Breast epithelium (tissue), 3 donors: ENCODE results near the gene PITPNM3.

Experiments
- CTCF ChIP-seq, 3 donors: fragments of 450-650 bp; IDR thresholded peaks; one replicate each; pipeline ENCODE4 v1.5.1; 2016 to 2017; ENCODE audit warnings: antibody characterized with exemption in 3 of 3, mild to moderate bottlenecking in 3 of 3, moderate library complexity in 3 of 3
- POLR2A ChIP-seq: fragments of 450-650 bp; IDR thresholded peaks from one replicate; pipeline ENCODE4 v1.6.1; 2016; ENCODE audit warnings: antibody characterized with exemption, mild to moderate bottlenecking, moderate library complexity
- POLR2AphosphoS5 ChIP-seq, 3 donors: sonication (generic); formaldehyde crosslinking; IDR thresholded peaks; one replicate each; pipeline ENCODE4 v1.6.1; 2017; ENCODE audit warnings: antibody characterized with exemption in 3 of 3

- no peak for TF ChIP-seq CTCF (IDR thresholded peaks at IDR 0.05)
- TF ChIP-seq POLR2A = no peak
- TF ChIP-seq POLR2AphosphoS5 (IDR thresholded peaks at IDR 0.05) = no peak
These were observed 829 bp downstream of the PITPNM3 start for GRCh38 chr17:6555331-6556120.
